Right lobe of liver (tissue), 4 donors: ENCODE measurements around the gene TBXA2R.

Source experiments
- POLR2A ChIP-seq: fragments of 450-650 bp; IDR thresholded peaks from one replicate; pipeline ENCODE4 v1.6.1; 2017; ENCODE audit warnings: antibody characterized with exemption, mild to moderate bottlenecking
- TF ChIP-seq, protein P1 (sequence below), 4 donors: fragments of 200-600 bp in 3 of 4; fragments of 450-650 bp in 1 of 4; IDR thresholded peaks; one replicate each; pipeline versions ENCODE4 v1.5.1 to v1.8.0; 2016 to 2022; ENCODE audit warnings: antibody characterized with exemption in 4 of 4, mild to moderate bottlenecking in 2 of 4
- donor health status: DM: no; HTN: no; CAD: no.
- donor health status: DM: no; HTN: no; CAD: no.
- donor health status: DM: no; HTN: yes; CAD: no.

DNA sequence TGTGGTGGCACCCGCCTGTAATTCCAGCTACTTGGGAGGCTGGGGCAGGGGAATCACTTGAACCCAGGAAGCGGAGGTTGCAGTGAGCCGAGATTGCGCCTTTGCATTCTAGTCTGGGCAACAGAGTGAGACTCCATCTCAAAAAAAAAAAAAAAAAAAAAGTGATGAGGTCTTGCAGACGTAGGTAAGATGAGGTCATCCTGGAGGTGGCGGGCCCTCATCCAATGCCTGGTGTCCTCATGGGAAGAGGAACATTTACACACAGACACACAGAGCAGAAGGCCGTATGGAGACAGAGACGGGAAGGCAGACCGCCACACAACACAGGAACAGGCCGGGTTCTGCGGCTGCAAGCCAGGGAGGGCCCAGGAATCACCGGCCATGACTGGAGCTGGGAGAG is 15.5 kb upstream of the TBXA2R start:
- TF ChIP-seq, protein P1, sequence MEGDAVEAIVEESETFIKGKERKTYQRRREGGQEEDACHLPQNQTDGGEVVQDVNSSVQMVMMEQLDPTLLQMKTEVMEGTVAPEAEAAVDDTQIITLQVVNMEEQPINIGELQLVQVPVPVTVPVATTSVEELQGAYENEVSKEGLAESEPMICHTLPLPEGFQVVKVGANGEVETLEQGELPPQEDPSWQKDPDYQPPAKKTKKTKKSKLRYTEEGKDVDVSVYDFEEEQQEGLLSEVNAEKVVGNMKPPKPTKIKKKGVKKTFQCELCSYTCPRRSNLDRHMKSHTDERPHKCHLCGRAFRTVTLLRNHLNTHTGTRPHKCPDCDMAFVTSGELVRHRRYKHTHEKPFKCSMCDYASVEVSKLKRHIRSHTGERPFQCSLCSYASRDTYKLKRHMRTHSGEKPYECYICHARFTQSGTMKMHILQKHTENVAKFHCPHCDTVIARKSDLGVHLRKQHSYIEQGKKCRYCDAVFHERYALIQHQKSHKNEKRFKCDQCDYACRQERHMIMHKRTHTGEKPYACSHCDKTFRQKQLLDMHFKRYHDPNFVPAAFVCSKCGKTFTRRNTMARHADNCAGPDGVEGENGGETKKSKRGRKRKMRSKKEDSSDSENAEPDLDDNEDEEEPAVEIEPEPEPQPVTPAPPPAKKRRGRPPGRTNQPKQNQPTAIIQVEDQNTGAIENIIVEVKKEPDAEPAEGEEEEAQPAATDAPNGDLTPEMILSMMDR (IDR thresholded peaks at IDR 0.05): no peak
- no peak for TF ChIP-seq POLR2A
